GM12878 (cell line): ENCODE data around the gene CYSRT1. TPM values are rescaled to one million over a fixed set of nuclear protein-coding genes. Genes with fewer than 3 reads are reported as not detected.

Experiments
- ATAC-seq: fragments of 200-7000 bp; cut with Tn5 transposase; 3 replicates; pipeline ENCODE4 v1.9.1; 2020; ENCODE audit warnings: mild to moderate bottlenecking, moderate library complexity
- BruUV-seq: library from RNA; stranded (reverse); fragments of 400-500 nt; replicated peaks from 2 replicates; lab custom pipeline; 2021; lab: Mats Ljungman, UMichigan
- CTCF ChIA-PET: fragments of 300-600 bp; sonication (Branson Sonifier 250); formaldehyde crosslinking; extraction: SDS; loops from one replicate; lab custom pipeline; 2021; ENCODE audit warnings: inconsistent platforms; lab: Yijun Ruan, JAX
- POLR2A ChIA-PET: fragments of 350-600 bp; formaldehyde crosslinking; extraction: SDS; loops from one replicate; lab custom pipeline; 2021; ENCODE audit warnings: inconsistent platforms; lab: Charles Lee
- RAD21 ChIA-PET: fragments of 300-600 bp; sonication (Branson Sonifier 250); formaldehyde crosslinking; loops from one replicate; lab custom pipeline; 2023; ENCODE audit warnings: antibody characterized with exemption; ENCODE audit not compliant: unreplicated experiment; lab: Charles Lee
- SMC1A ChIA-PET: fragments of 300-600 bp; sonication (Branson Sonifier 250); formaldehyde crosslinking; loops from one replicate; lab custom pipeline; 2023; ENCODE audit not compliant: unreplicated experiment, uncharacterized antibody; lab: Charles Lee
- DNase-seq: peaks from one replicate; pipeline ENCODE4 v3.0.0-alpha.2; 2011; ENCODE audit warnings: low read depth, low spot score
- FAIRE-seq: peaks from 3 replicates; lab custom pipeline; 2011; peaks lifted over from hg19 to GRCh38; lab: Jason Lieb, UNC
- H2AFZ ChIP-seq: 2 replicates; pipeline ENCODE4 v1.6.0; 2011; ENCODE audit warnings: low read depth, low read length, control low read depth; ENCODE audit not compliant: control insufficient read depth
- H3K27ac ChIP-seq: 2 replicates; pipeline ENCODE4 v1.5.1; 2011; ENCODE audit warnings: control low read depth; ENCODE audit not compliant: control insufficient read depth, insufficient read depth
- H3K27me3 ChIP-seq, 2 experiments: replicated peaks in 1 of 2; 2 replicates each; pipeline versions ENCODE4 v1.6.0 to v1.6.1; 2011; ENCODE audit warnings: low read length in 1 of 2; ENCODE audit not compliant: control insufficient read depth in 2 of 2, insufficient read depth in 2 of 2
- H3K36me3 ChIP-seq, 2 experiments: 2 replicates each; pipeline ENCODE4 v1.5.1; 2011; ENCODE audit warnings: low read length in 1 of 2; ENCODE audit not compliant: control insufficient read depth in 2 of 2, insufficient read depth in 2 of 2
- H3K4me1 ChIP-seq: 2 replicates; pipeline ENCODE4 v1.6.1; 2011; ENCODE audit warnings: mild to moderate bottlenecking, low read length, moderate library complexity, mixed read lengths; ENCODE audit not compliant: control insufficient read depth, insufficient read depth
- H3K4me2 ChIP-seq: 2 replicates; pipeline ENCODE4 v1.6.0; 2011; ENCODE audit warnings: control low read depth; ENCODE audit not compliant: control insufficient read depth, insufficient read depth
- H3K4me3 ChIP-seq: fragments of 200-600 bp; sonication (generic); 2 replicates; pipeline ENCODE4 v1.5.1; 2016
- H3K79me2 ChIP-seq: 2 replicates; pipeline ENCODE4 v1.6.0; 2011; ENCODE audit warnings: low read length; ENCODE audit not compliant: control insufficient read depth, insufficient read depth
- H3K9ac ChIP-seq: 2 replicates; pipeline ENCODE4 v1.8.0; 2011; ENCODE audit warnings: low read length, control low read depth, mixed read lengths; ENCODE audit not compliant: control insufficient read depth, insufficient read depth
- H3K9me3 ChIP-seq: replicated peaks from 3 replicates; pipeline ENCODE4 v1.5.1; 2011; ENCODE audit warnings: mild to moderate bottlenecking, low read length; ENCODE audit not compliant: control insufficient read depth, insufficient read depth
- H4K20me1 ChIP-seq: 2 replicates; pipeline ENCODE4 v1.6.0; 2011; ENCODE audit not compliant: control insufficient read depth, insufficient read depth
- ASH2L ChIP-seq: fragments of 300-600, 200-600 bp; sonication (generic); IDR thresholded peaks from 2 replicates; pipeline ENCODE4 v1.6.1; 2017; ENCODE audit warnings: low read depth, mild to moderate bottlenecking, borderline replicate concordance
- ATF7 ChIP-seq: fragments of 450-650 bp; IDR thresholded peaks from 2 replicates; pipeline ENCODE4 v1.6.1; 2016; ENCODE audit warnings: low read depth, mild to moderate bottlenecking
- CBFB ChIP-seq: IDR thresholded peaks from 2 replicates; pipeline ENCODE4 v1.6.1; 2016; ENCODE audit warnings: antibody characterized with exemption, low read depth
- CHD1 ChIP-seq: IDR thresholded peaks from 2 replicates; pipeline ENCODE4 v1.6.1; 2012; ENCODE audit warnings: low read depth, low read length, improper control_type of control experiment
- CHD4 ChIP-seq: fragments of 200-600 bp; sonication (generic); IDR thresholded peaks from 2 replicates; pipeline ENCODE4 v1.6.1; 2016; ENCODE audit warnings: mild to moderate bottlenecking
- ETV6 ChIP-seq, 2 experiments: fragments of 450-650 bp in 1 of 2; IDR thresholded peaks in 1 of 2; conservative IDR thresholded peaks in 1 of 2; 2 replicates each; pipeline ENCODE4 v1.6.1; 2014; ENCODE audit warnings: antibody characterized with exemption in 1 of 2, borderline replicate concordance in 1 of 2, low read depth in 1 of 2, mild to moderate bottlenecking in 1 of 2, moderate library complexity in 1 of 2
- EZH2 ChIP-seq: IDR thresholded peaks from 2 replicates; pipeline ENCODE4 v1.6.1; 2012; ENCODE audit warnings: low read depth, mild to moderate bottlenecking, control low read depth, inconsistent platforms, low read length, borderline replicate concordance; ENCODE audit not compliant: control insufficient read depth
- GATAD2B ChIP-seq: fragments of 450-650 bp; conservative IDR thresholded peaks from 2 replicates; pipeline ENCODE4 v1.6.1; 2017; ENCODE audit warnings: low read depth, mild to moderate bottlenecking, moderate library complexity
- KAT2A ChIP-seq: conservative IDR thresholded peaks from 2 replicates; pipeline ENCODE4 v1.6.1; 2011; ENCODE audit warnings: low read depth, low read length; ENCODE audit not compliant: control insufficient read depth
- LARP7 ChIP-seq: fragments of 450-650 bp; IDR thresholded peaks from 2 replicates; pipeline ENCODE4 v1.6.1; 2017; ENCODE audit warnings: mild to moderate bottlenecking
- NR2F1 ChIP-seq: fragments of 450-650 bp; conservative IDR thresholded peaks from 2 replicates; pipeline ENCODE4 v1.6.1; 2017; ENCODE audit warnings: mild to moderate bottlenecking
- PKNOX1 ChIP-seq: fragments of 450-650 bp; IDR thresholded peaks from 2 replicates; pipeline ENCODE4 v1.6.1; 2016; ENCODE audit warnings: mild to moderate bottlenecking
- RFX5 ChIP-seq: IDR thresholded peaks from 2 replicates; pipeline ENCODE4 v1.6.1; 2011; ENCODE audit warnings: low read depth, low read length, improper control_type of control experiment
- RUNX3 ChIP-seq: IDR thresholded peaks from 2 replicates; pipeline ENCODE4 v1.6.1; 2012; ENCODE audit warnings: low read length, inconsistent platforms
- SIN3A ChIP-seq: IDR thresholded peaks from 2 replicates; pipeline ENCODE4 v1.6.1; 2012; ENCODE audit warnings: low read depth, low read length, improper control_type of control experiment
- SP1 ChIP-seq: IDR thresholded peaks from one replicate; pipeline ENCODE4 v1.6.1; 2011; ENCODE audit warnings: low read depth, low read length
- TARDBP ChIP-seq: IDR thresholded peaks from 2 replicates; pipeline ENCODE4 v1.6.1; 2016; ENCODE audit warnings: borderline replicate concordance
- TCF12 ChIP-seq: IDR thresholded peaks from 2 replicates; pipeline ENCODE4 v1.6.1; 2011; ENCODE audit warnings: low read depth, mild to moderate bottlenecking, low read length
- TCF3 ChIP-seq: IDR thresholded peaks from 2 replicates; pipeline ENCODE4 v1.6.1; 2012; ENCODE audit warnings: low read depth, mild to moderate bottlenecking, low read length, borderline replicate concordance; ENCODE audit not compliant: insufficient read depth
- YY1 ChIP-seq: IDR thresholded peaks from 2 replicates; pipeline ENCODE4 v1.6.1; 2011; ENCODE audit warnings: low read depth, mild to moderate bottlenecking, low read length
- ZBED1 ChIP-seq: IDR thresholded peaks from 2 replicates; pipeline ENCODE4 v1.6.1; 2016; ENCODE audit warnings: borderline replicate concordance
- ZNF622 ChIP-seq: fragments of 450-650 bp; IDR thresholded peaks from 2 replicates; pipeline ENCODE4 v1.6.1; 2017; ENCODE audit warnings: mild to moderate bottlenecking, inconsistent platforms
- WGBS: methylation state at CpG from one replicate; pipeline ENCODE4 v1.1.6; 2016; ENCODE audit warnings: low lambda C conversion rate; ENCODE audit not compliant: insufficient replicate concordance, insufficient coverage; ENCODE audit errors: missing lambda C conversion rate; 5-methylcytosine and 5-hydroxymethylcytosine counted together
- in situ Hi-C: fragments of 300-500 bp; cut with MboI; formaldehyde crosslinking; loops from 9 replicates; pipeline ENCODE4 v1.14.3; 2018; ENCODE audit warnings: mixed read lengths
- intact Hi-C: fragments of 100-400 bp; cut with micrococcal nuclease; formaldehyde crosslinking; loops from one replicate; pipeline ENCODE4 v1.14.2; 2022; ENCODE audit not compliant: unreplicated experiment
- polyA plus RNA-seq, 11 experiments: library from polyadenylated mRNA; depleted of rRNA in 4 of 11; unstranded in 6 of 11; stranded (reverse) in 5 of 11; fragments of >200 nt; fragmentation: Nextera tagmentation in 4 of 11; fragmentation: Illumina TruSeq in 1 of 11; extraction: Ambion mirVana in 4 of 11; extraction: Trizol in 1 of 11; gene quantifications; 1 replicate in 1 of 11; 2 replicates in 10 of 11; pipeline versions ENCODE4 v1.2.1 to v1.2.3, GENCODE V29; 2011 to 2016; ENCODE audit warnings: inconsistent platforms in 2 of 11, missing spikeins in 2 of 11, low read depth in 1 of 11
- total RNA-seq, 4 experiments: library from RNA; depleted of rRNA in 3 of 4; stranded (reverse); fragments of >200 nt in 3 of 4; fragmentation: Illumina TruSeq in 1 of 4; extraction: Trizol in 1 of 4; gene quantifications; 2 replicates each; pipeline versions ENCODE4 v1.2.1 to v1.2.3, GENCODE V29; 2013 to 2021

Gene CYSRT1
- total and polyA plus RNA-seq, 10 of the 15 experiments (the other 5 are each of a cell fraction or from before 2014, with no cell fraction given) = 0.24 to 3.6 (median 0.97) TPM; not detected in 1

GRCh38 chr9:137254624-137255447, 29.9 kb downstream of the CYSRT1 start, which contains the start of gene NELFB (continued):
- TF ChIP-seq ATF7 (no peak), TARDBP (no peak), ZBED1 (no peak), SP1 (peak; percentile 73), RFX5 (no peak)

- H3K9ac ChIP-seq = peak overlapping the region; percentile 74
- in situ Hi-C loops (no loop called here), intact Hi-C loops (no loop called here)
- ATAC-seq = peak; percentile 47
- ChIA-PET POLR2A (interaction anchor here (0.6 to 6.2 kb wide), 8 partner anchors 12 to 105 kb away, joined by 3 to 112 read pairs (median 6); partner anchors contain the start of gene TUBB4B), CTCF (interaction anchor here (1.0 to 1.6 kb wide), 7 partner anchors 9 to 27 kb away, joined by 3 to 7 read pairs (median 4); partner anchors contain the start of gene TUBB4B), RAD21 (interaction anchor here (0.6 to 2.2 kb wide), 6 partner anchors 15 to 343 kb away, joined by 3 to 13 read pairs (median 5); partner anchors contain the start of gene TUBB4B), SMC1A (interaction anchor here (1.6 kb wide), 1 partner anchor 19 kb away, joined by 5 read pairs; no protein-coding TSS in a partner anchor)
- H3K9me3 ChIP-seq = no peaks in the 10 kb centered on the region
- DNase-seq = no peak
- peak overlapping the region; percentile 77 for H3K27ac ChIP-seq
- H3K36me3 ChIP-seq = peaks cover 2 to 8% of the 10 kb centered on the region in 2 experiments; a peak in 3 of 4 replicates
- no peaks in the 10 kb centered on the region for H3K27me3 ChIP-seq
- peak overlapping the region; percentile 81 for H3K4me2 ChIP-seq
- BruUV-seq = no TSS peak
- no peak for FAIRE-seq
- peak overlapping the region; percentile 93 for H3K4me3 ChIP-seq
- 1% methylated on average over 51 of the region's 51 CpGs for WGBS
- peaks cover 14% of the 10 kb centered on the region for H3K4me1 ChIP-seq
- peak overlapping the region; percentile 78 for H2AFZ ChIP-seq
- peaks cover 18% of the 10 kb centered on the region for H3K79me2 ChIP-seq
- H4K20me1 ChIP-seq = no peaks in the 10 kb centered on the region
- TF ChIP-seq CBFB (0 out of 2 replicates have a peak, but pooled peaks have one; percentile 14), TCF3 (0 out of 2 replicates have a peak, but pooled peaks have one; percentile 57), ZNF622 (no peak), LARP7 (peak; percentile 20; the same call in 1 of the 2 replicates), ETV6 (conservative IDR thresholded peaks at IDR 0.05 in 1 of 2, IDR thresholded peaks at IDR 0.05 in 1 of 2; ENCODE audit: borderline replicate concordance in 1 of 2, low read depth in 1 of 2) (0 out of 4 replicates have a peak, but pooled peaks of 1 of the 2 experiments have one; percentile 38), YY1 (peak; percentile 75), ASH2L (peak; percentile 82; the same call in 1 of the 2 replicates), EZH2 (no peak), NR2F1 (no peak), TCF12 (no peak), CHD1 (0 out of 2 replicates have a peak, but pooled peaks have one; percentile 17), GATAD2B (peak; percentile 78; the same call in 1 of the 2 replicates), PKNOX1 (no peak), KAT2A (no peak), CHD4 (no peak), RUNX3 (peak; percentile 54; the same call in 1 of the 2 replicates), SIN3A (no peak)
Measured at GRCh38 chr9:137255448-137256114, 30.6 kb downstream of the CYSRT1 start.
